Kidney (tissue), 14 donors: ENCODE measurements around the gene TRIM22. TPM values are rescaled to one million over a fixed set of nuclear protein-coding genes. Genes with fewer than 3 reads are reported as not detected.

Experiments
- DNase-seq, 5 donors: peaks; one replicate each; pipeline ENCODE4 v3.0.0-alpha.2; 2013 to 2020
- FAIRE-seq: peaks from 2 replicates; lab custom pipeline; 2012; peaks lifted over from hg19 to GRCh38; lab: Jason Lieb, UNC
- H3K27ac ChIP-seq, 2 donors: one replicate each; pipeline ENCODE4 v1.7.0; 2013; ENCODE audit warnings: low read depth in 2 of 2, low read length in 2 of 2, inconsistent platforms in 1 of 2
- H3K27me3 ChIP-seq: one replicate; pipeline ENCODE4 v1.7.1; 2013; ENCODE audit warnings: low read length, inconsistent platforms; ENCODE audit not compliant: control insufficient read depth, insufficient read depth
- H3K36me3 ChIP-seq, 3 donors: one replicate each; pipeline versions ENCODE4 v1.7.0 to v1.7.1; 2013; ENCODE audit warnings: low read length in 3 of 3, control low read depth in 1 of 3, inconsistent platforms in 1 of 3; ENCODE audit not compliant: insufficient read depth in 3 of 3, control insufficient read depth in 2 of 3
- H3K4me1 ChIP-seq, 3 donors: one replicate each; pipeline versions ENCODE4 v1.7.0 to v1.7.1; 2013; ENCODE audit warnings: low read length in 3 of 3, inconsistent platforms in 1 of 3, low read depth in 1 of 3; ENCODE audit not compliant: control insufficient read depth in 2 of 3, insufficient read depth in 2 of 3
- H3K4me3 ChIP-seq, 3 donors: one replicate each; pipeline versions ENCODE4 v1.7.0 to v1.8.1; 2013; ENCODE audit warnings: low read length in 3 of 3, control low read depth in 1 of 3, inconsistent platforms in 1 of 3
- H3K9ac ChIP-seq, 3 donors: one replicate each; pipeline versions ENCODE4 v1.7.0 to v1.7.1; 2013; ENCODE audit warnings: low read length in 3 of 3, control low read depth in 1 of 3, inconsistent platforms in 1 of 3
- H3K9me3 ChIP-seq, 3 donors: one replicate each; pipeline versions ENCODE4 v1.7.0 to v1.7.1; 2013; ENCODE audit warnings: low read length in 3 of 3, control low read depth in 1 of 3, inconsistent platforms in 1 of 3; ENCODE audit not compliant: control insufficient read depth in 2 of 3, insufficient read depth in 1 of 3
- CTCF ChIP-seq: IDR thresholded peaks from 3 replicates; pipeline ENCODE4 v1.5.1; 2012; ENCODE audit warnings: mild to moderate bottlenecking, moderate library complexity, borderline replicate concordance; ENCODE audit not compliant: insufficient read depth; ENCODE audit errors: extremely low read depth
- intact Hi-C: fragments of 100-400 bp; cut with DNase I; formaldehyde crosslinking; loops from one replicate; pipeline ENCODE4 v1.11.1; 2022
- polyA plus RNA-seq: library from polyadenylated mRNA; stranded (reverse); fragments of 350-450 nt; fragmentation: Illumina TruSeq; extraction: RNeasy Lipid Tissue Mini Kit (QIAGEN cat#74804); gene quantifications from one replicate; pipeline ENCODE4 v1.2.3, GENCODE V29; 2014; ENCODE audit warnings: low read depth, low replicate concordance; ENCODE audit not compliant: insufficient read depth
- total RNA-seq: library from RNA; stranded (reverse); fragmentation: NEBNext Ultra II Directional; extraction: Animal tissue kit (Norgen Biotek cat#: 25700); gene quantifications from one replicate; pipeline ENCODE4 v1.2.1, GENCODE V29; 2021
- donor health status: control.
- donor health status: control.
- donor health status: control.
- donor health status: control.
- donor health status: control.
- donor health status: DM: yes; HTN: yes; CAD: no.
- donor health status: Normal renal cell carcinoma (clear cell type).

The TRIM22 gene
- total and polyA plus RNA-seq, 2 donors from 2014 or later = 11.5 to 80.9 TPM

- Histone ChIP-seq H3K9me3 (no peaks in the 10 kb centered on the region), H3K9ac (no peak overlapping the region), H3K4me3 (no peak overlapping the region), H3K27ac (no peak overlapping the region), H3K27me3 (no peaks in the 10 kb centered on the region), H3K36me3 (no peaks in the 10 kb centered on the region), H3K4me1 (peaks cover 0 to 3% (median 0%) of the 10 kb centered on the region in 3 donors)
- DNase-seq = no peak
- peak; percentile 50 for FAIRE-seq
- intact Hi-C loops = no loop called here
- TF ChIP-seq CTCF = no peak
Observed at GRCh38 chr11:5691964-5692361, 2.4 kb downstream of the TRIM22 start.

- peaks cover 0 to 2% (median 0%) of the 10 kb centered on the region in 3 donors for H3K36me3 ChIP-seq
- intact Hi-C loops = no loop called here
- H3K9me3 ChIP-seq = no peaks in the 10 kb centered on the region
- DNase-seq = no peak
- TF ChIP-seq CTCF = no peak
- no peaks in the 10 kb centered on the region for H3K4me1 ChIP-seq
- H3K27ac ChIP-seq = no peak overlapping the region
- FAIRE-seq = no peak
- no peaks in the 10 kb centered on the region for H3K27me3 ChIP-seq
- H3K4me3 ChIP-seq = no peak overlapping the region
- no peak overlapping the region for H3K9ac ChIP-seq
Observed at GRCh38 chr11:5694642-5695041, 5.1 kb downstream of the TRIM22 start.

- H3K27ac ChIP-seq = no peak overlapping the region
- H3K4me1 ChIP-seq = no peaks in the 10 kb centered on the region
- H3K4me3 ChIP-seq = no peak overlapping the region
- FAIRE-seq (no peak), DNase-seq (no peak)
- peaks cover 0 to 2% (median 0%) of the 10 kb centered on the region in 3 donors for H3K36me3 ChIP-seq
- no peaks in the 10 kb centered on the region for H3K9me3 ChIP-seq
- TF ChIP-seq CTCF = no peak
- H3K27me3 ChIP-seq = no peaks in the 10 kb centered on the region
- no peak overlapping the region for H3K9ac ChIP-seq
- intact Hi-C loops = no loop called here
Observed at GRCh38 chr11:5695580-5695979, 6.0 kb downstream of the TRIM22 start.

- Histone ChIP-seq H3K4me1 (no peaks in the 10 kb centered on the region), H3K36me3 (peaks cover 0 to 2% (median 0%) of the 10 kb centered on the region in 3 donors), H3K27me3 (no peaks in the 10 kb centered on the region), H3K9me3 (no peaks in the 10 kb centered on the region), H3K27ac (no peak overlapping the region), H3K9ac (no peak overlapping the region), H3K4me3 (no peak overlapping the region)
- TF ChIP-seq CTCF = no peak
- intact Hi-C loops = no loop called here
- FAIRE-seq = no peak
- no peak for DNase-seq
Observed at GRCh38 chr11:5696210-5696609, 6.6 kb downstream of the TRIM22 start.
